Measurements from ENCODE around the gene GSTO1.

Gene GSTO1

GRCh38 chr10:104231784-104232612 is 22.7 kb upstream of the GSTO1 start, which contains the start of gene CFAP43 (continued):
- TF ChIP-seq ZNF843 (tag by site-specific recombination; IDR thresholded peaks at IDR 0.05) (peak; percentile 49; the same call in 1 of the 2 replicates), PRDM10 (tag by site-specific recombination; IDR thresholded peaks at IDR 0.05) (no peak; the same call in 1 of the 2 replicates), ZNF560 (tag by site-specific recombination; IDR thresholded peaks at IDR 0.05; ENCODE audit: borderline replicate concordance) (no peak), ZFP41 (tag by site-specific recombination; IDR thresholded peaks at IDR 0.05; ENCODE audit: borderline replicate concordance) (no peak), ZNF280D (tag by site-specific recombination; IDR thresholded peaks at IDR 0.05) (no peak), KLF17 (tag by site-specific recombination; IDR thresholded peaks at IDR 0.05) (peak; percentile 71), ZNF148 (tag by site-specific recombination; IDR thresholded peaks at IDR 0.05; ENCODE audit: borderline replicate concordance) (no peak), ZNF169 (tag by site-specific recombination; IDR thresholded peaks at IDR 0.05) (0 out of 2 replicates have a peak, but pooled peaks have one; percentile 67), ZNF19 (tag by site-specific recombination; IDR thresholded peaks at IDR 0.05; ENCODE audit: low read depth) (no peak), ZBTB20 (tag by site-specific recombination; IDR thresholded peaks at IDR 0.05) (peak; percentile 53; the same call in 1 of the 2 replicates), ZFP69B (tag by site-specific recombination; IDR thresholded peaks at IDR 0.05) (no peak), ZNF280C (tag by site-specific recombination; IDR thresholded peaks at IDR 0.05) (no peak), INSM2 (tag by site-specific recombination; IDR thresholded peaks at IDR 0.05) (no peak), SALL2 (tag by site-specific recombination; IDR thresholded peaks at IDR 0.05; ENCODE audit: borderline replicate concordance) (no peak)
